Thymus (tissue), 11 donors: Measurements from ENCODE around the gene PLEKHA6. TPM values are rescaled to one million over a fixed set of nuclear protein-coding genes. Genes with fewer than 3 reads are reported as not detected.
A peak's percentile ranks its signal among the peaks of the same experiment; 100 is the strongest.

Experiments used
- DNase-seq, 9 donors: peaks; one replicate each; pipeline ENCODE4 v3.0.0-alpha.2; 2013; ENCODE audit warnings: low spot score in 9 of 9, low read depth in 6 of 9, missing footprints in 1 of 9
- H3K27ac ChIP-seq, 2 donors: one replicate each; pipeline ENCODE4 v1.5.1; 2013; ENCODE audit warnings: control low read depth in 1 of 2, low read depth in 1 of 2, low read length in 1 of 2, mild to moderate bottlenecking in 1 of 2, moderate library complexity in 1 of 2
- H3K27me3 ChIP-seq, 2 donors: one replicate each; pipeline ENCODE4 v1.5.1; 2013; ENCODE audit warnings: low read length in 1 of 2; ENCODE audit not compliant: control insufficient read depth in 2 of 2, insufficient read depth in 1 of 2
- H3K36me3 ChIP-seq, 2 donors: one replicate each; pipeline ENCODE4 v1.5.1; 2013; ENCODE audit warnings: low read length in 1 of 2, mild to moderate bottlenecking in 1 of 2, moderate library complexity in 1 of 2; ENCODE audit not compliant: control insufficient read depth in 2 of 2, insufficient read depth in 2 of 2
- H3K4me1 ChIP-seq, 2 donors: one replicate each; pipeline ENCODE4 v1.5.1; 2013; ENCODE audit warnings: low read length in 2 of 2; ENCODE audit not compliant: control insufficient read depth in 2 of 2, insufficient read depth in 2 of 2
- H3K4me3 ChIP-seq, 2 donors: one replicate each; pipeline ENCODE4 v1.5.1; 2013; ENCODE audit warnings: low read length in 2 of 2, control low read depth in 1 of 2, mild to moderate bottlenecking in 1 of 2
- H3K9me3 ChIP-seq, 2 donors: one replicate each; pipeline ENCODE4 v1.5.1; 2013; ENCODE audit warnings: low read length in 1 of 2, mild to moderate bottlenecking in 1 of 2; ENCODE audit not compliant: control insufficient read depth in 2 of 2, insufficient read depth in 1 of 2
- WGBS: extraction: QIAGEN DNeasy Blood & Tissue Kit; methylation state at CpG from one replicate; pipeline ENCODE4 v1.1.7; 2013; 5-methylcytosine and 5-hydroxymethylcytosine counted together
- polyA plus RNA-seq: library from polyadenylated mRNA; stranded (reverse); fragments of 200-250 nt; gene quantifications from one replicate; pipeline ENCODE4 v1.2.3, GENCODE V29; 2013
- total RNA-seq: library from RNA; stranded (reverse); fragments of 120-200 nt; gene quantifications from one replicate; pipeline ENCODE4 v1.2.4, GENCODE V29; 2013
- donor health status: healthy.

Gene PLEKHA6
- total and polyA plus RNA-seq, 2 donors = 0.47 to 1.4 TPM

- Histone ChIP-seq H3K4me1 (no peaks in the 10 kb centered on the region), H3K4me3 (no peak overlapping the region), H3K36me3 (no peaks in the 10 kb centered on the region), H3K27ac (no peak overlapping the region), H3K27me3 (no peaks in the 10 kb centered on the region), H3K9me3 (no peaks in the 10 kb centered on the region)
- 93% methylated on average over 13 of the region's 13 CpGs for WGBS
- no peak for DNase-seq
Observed at GRCh38 chr1:204261746-204262505, 97.8 kb downstream of the PLEKHA6 start.

GRCh38 chr1:204261266-204261665, 98.5 kb downstream of the PLEKHA6 start:
- 97% methylated on average over 12 of the region's 12 CpGs for WGBS
- Histone ChIP-seq H3K27me3 (no peaks in the 10 kb centered on the region), H3K4me3 (no peak overlapping the region), H3K9me3 (no peaks in the 10 kb centered on the region), H3K36me3 (no peaks in the 10 kb centered on the region), H3K27ac (no peak overlapping the region), H3K4me1 (no peaks in the 10 kb centered on the region)
- no peak for DNase-seq

GRCh38 chr1:204260601-204261197, 99.0 kb downstream of the PLEKHA6 start:
- no peaks in the 10 kb centered on the region for H3K27me3 ChIP-seq
- no peaks in the 10 kb centered on the region for H3K36me3 ChIP-seq
- H3K4me3 ChIP-seq = no peak overlapping the region
- no peak overlapping the region for H3K27ac ChIP-seq
- H3K4me1 ChIP-seq = no peaks in the 10 kb centered on the region
- no peak for DNase-seq
- no peaks in the 10 kb centered on the region for H3K9me3 ChIP-seq
- 97% methylated on average over 14 of the region's 14 CpGs for WGBS

- Histone ChIP-seq H3K4me3 (no peak overlapping the region), H3K27ac (no peak overlapping the region), H3K36me3 (no peaks in the 10 kb centered on the region), H3K4me1 (no peaks in the 10 kb centered on the region), H3K27me3 (no peaks in the 10 kb centered on the region), H3K9me3 (no peaks in the 10 kb centered on the region)
- DNase-seq = no peak
- WGBS = 98% methylated on average over 5 of the region's 5 CpGs
Observed at GRCh38 chr1:204259782-204260181, 99.9 kb downstream of the PLEKHA6 start.

- 93% methylated on average over 18 of the region's 18 CpGs for WGBS
- DNase-seq = no peak
Observed at GRCh38 chr1:204259196-204259595, 100.5 kb downstream of the PLEKHA6 start.

GRCh38 chr1:204258213-204259115, 101.3 kb downstream of the PLEKHA6 start:
- Histone ChIP-seq H3K4me3 (no peak overlapping the region), H3K36me3 (no peaks in the 10 kb centered on the region), H3K4me1 (no peaks in the 10 kb centered on the region), H3K27me3 (no peaks in the 10 kb centered on the region), H3K9me3 (no peaks in the 10 kb centered on the region), H3K27ac (no peak overlapping the region)
- DNase-seq = peak in 5 of 9 donors; percentile 6 to 36 (median 19)
- 78% methylated on average over 7 of the region's 7 CpGs for WGBS

More at GRCh38 chr1:204259196-204259595, 100.5 kb downstream of the PLEKHA6 start:
- Histone ChIP-seq H3K27me3 (no peaks in the 10 kb centered on the region), H3K27ac (no peak overlapping the region), H3K4me1 (no peaks in the 10 kb centered on the region), H3K9me3 (no peaks in the 10 kb centered on the region), H3K4me3 (no peak overlapping the region), H3K36me3 (no peaks in the 10 kb centered on the region)

GRCh38 chr1:204257446-204257845, 102.3 kb downstream of the PLEKHA6 start:
- DNase-seq = no peak
- Histone ChIP-seq H3K9me3 (no peaks in the 10 kb centered on the region), H3K4me3 (no peak overlapping the region), H3K4me1 (no peaks in the 10 kb centered on the region), H3K27me3 (no peaks in the 10 kb centered on the region), H3K27ac (no peak overlapping the region), H3K36me3 (no peaks in the 10 kb centered on the region)
- 98% methylated on average over 24 of the region's 24 CpGs for WGBS

GRCh38 chr1:204256531-204256930, 103.2 kb downstream of the PLEKHA6 start:
- whole genome bisulfite sequencing = 92% methylated on average over 10 of the region's 10 CpGs
- Histone ChIP-seq H3K27ac (no peak overlapping the region), H3K9me3 (no peaks in the 10 kb centered on the region)

GRCh38 chr1:204255966-204256365, 103.8 kb downstream of the PLEKHA6 start:
- no peak for DNase-seq
- 80% methylated on average over 5 of the region's 5 CpGs for WGBS
- no peak overlapping the region for H3K27ac ChIP-seq
- H3K27me3 ChIP-seq = no peaks in the 10 kb centered on the region
- no peak overlapping the region for H3K4me3 ChIP-seq
- no peaks in the 10 kb centered on the region for H3K4me1 ChIP-seq
- no peaks in the 10 kb centered on the region for H3K9me3 ChIP-seq
- no peaks in the 10 kb centered on the region for H3K36me3 ChIP-seq

More at GRCh38 chr1:204256531-204256930, 103.2 kb downstream of the PLEKHA6 start:
- Histone ChIP-seq H3K4me3 (no peak overlapping the region), H3K36me3 (no peaks in the 10 kb centered on the region), H3K4me1 (no peaks in the 10 kb centered on the region), H3K27me3 (no peaks in the 10 kb centered on the region)
- DNase-seq = no peak
